Measurements from ENCODE around the gene LMTK3.

GRCh38 chr19:48480558-48481500 lies 30.8 kb downstream of the LMTK3 start:
- no peak for TF ChIP-seq CTCF (IDR thresholded peaks at IDR 0.05; ENCODE audit: poor library complexity)
- no peak for TF ChIP-seq EZH2 (IDR thresholded peaks at IDR 0.05; ENCODE audit: borderline replicate concordance)

Measured in hepatocyte (in vitro differentiated cells).